Body of pancreas (tissue), 4 donors: ENCODE results near the gene FBXW12.

Experiments
- CTCF ChIP-seq, 7 experiments: fragments of 450-650 bp in 4 of 7; fragments of 200-600 bp in 3 of 7; sonication (generic) in 3 of 7; IDR thresholded peaks; one replicate each; pipeline ENCODE4 v1.5.1; 2016 to 2019; ENCODE audit warnings: antibody characterized with exemption in 7 of 7
- POLR2A ChIP-seq, 3 donors: fragments of 450-650 bp; IDR thresholded peaks; one replicate each; pipeline ENCODE4 v1.6.1; 2016; ENCODE audit warnings: antibody characterized with exemption in 3 of 3, mild to moderate bottlenecking in 2 of 3

- TF ChIP-seq CTCF (IDR thresholded peaks at IDR 0.05) (no peak), POLR2A (IDR thresholded peaks at IDR 0.05) (no peak)
These were observed 33.4 kb upstream of the FBXW12 start for GRCh38 chr3:48338635-48339034.
